ENCODE measurements around the gene PPP5C. TPM values are rescaled to one million over a fixed set of nuclear protein-coding genes. Genes with fewer than 3 reads are reported as not detected.

The PPP5C gene
- total RNA-seq, 3 donors from 2014 or later: 55.3 to 71.6 (median 59.4) TPM

- H3K9me3 ChIP-seq: no peaks in the 10 kb centered on the region
- TF ChIP-seq, protein P1, sequence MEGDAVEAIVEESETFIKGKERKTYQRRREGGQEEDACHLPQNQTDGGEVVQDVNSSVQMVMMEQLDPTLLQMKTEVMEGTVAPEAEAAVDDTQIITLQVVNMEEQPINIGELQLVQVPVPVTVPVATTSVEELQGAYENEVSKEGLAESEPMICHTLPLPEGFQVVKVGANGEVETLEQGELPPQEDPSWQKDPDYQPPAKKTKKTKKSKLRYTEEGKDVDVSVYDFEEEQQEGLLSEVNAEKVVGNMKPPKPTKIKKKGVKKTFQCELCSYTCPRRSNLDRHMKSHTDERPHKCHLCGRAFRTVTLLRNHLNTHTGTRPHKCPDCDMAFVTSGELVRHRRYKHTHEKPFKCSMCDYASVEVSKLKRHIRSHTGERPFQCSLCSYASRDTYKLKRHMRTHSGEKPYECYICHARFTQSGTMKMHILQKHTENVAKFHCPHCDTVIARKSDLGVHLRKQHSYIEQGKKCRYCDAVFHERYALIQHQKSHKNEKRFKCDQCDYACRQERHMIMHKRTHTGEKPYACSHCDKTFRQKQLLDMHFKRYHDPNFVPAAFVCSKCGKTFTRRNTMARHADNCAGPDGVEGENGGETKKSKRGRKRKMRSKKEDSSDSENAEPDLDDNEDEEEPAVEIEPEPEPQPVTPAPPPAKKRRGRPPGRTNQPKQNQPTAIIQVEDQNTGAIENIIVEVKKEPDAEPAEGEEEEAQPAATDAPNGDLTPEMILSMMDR (IDR thresholded peaks at IDR 0.05): no peak
- H3K4me3 ChIP-seq: no peak overlapping the region
- no peaks in the 10 kb centered on the region for H3K4me1 ChIP-seq (ENCODE audit: low read depth)
- no peaks in the 10 kb centered on the region for H3K36me3 ChIP-seq (ENCODE audit: low read depth)
- ATAC-seq (no peak), DNase-seq (no peak)
- intact Hi-C loops (cut with DNase I, micrococcal nuclease): no loop called here
Measured at GRCh38 chr19:46337487-46337886, 9.4 kb upstream of the PPP5C start.

- no peak for DNase-seq
- no peak for ATAC-seq
- Histone ChIP-seq H3K9me3 (no peaks in the 10 kb centered on the region), H3K36me3 (ENCODE audit: low read depth) (no peaks in the 10 kb centered on the region), H3K4me1 (ENCODE audit: low read depth) (no peaks in the 10 kb centered on the region), H3K4me3 (no peak overlapping the region)
- TF ChIP-seq, protein P1 (IDR thresholded peaks at IDR 0.05): no peak
- intact Hi-C loops (cut with DNase I, micrococcal nuclease): no loop called here
Measured at GRCh38 chr19:46339446-46339845, 7.4 kb upstream of the PPP5C start.

DNA sequence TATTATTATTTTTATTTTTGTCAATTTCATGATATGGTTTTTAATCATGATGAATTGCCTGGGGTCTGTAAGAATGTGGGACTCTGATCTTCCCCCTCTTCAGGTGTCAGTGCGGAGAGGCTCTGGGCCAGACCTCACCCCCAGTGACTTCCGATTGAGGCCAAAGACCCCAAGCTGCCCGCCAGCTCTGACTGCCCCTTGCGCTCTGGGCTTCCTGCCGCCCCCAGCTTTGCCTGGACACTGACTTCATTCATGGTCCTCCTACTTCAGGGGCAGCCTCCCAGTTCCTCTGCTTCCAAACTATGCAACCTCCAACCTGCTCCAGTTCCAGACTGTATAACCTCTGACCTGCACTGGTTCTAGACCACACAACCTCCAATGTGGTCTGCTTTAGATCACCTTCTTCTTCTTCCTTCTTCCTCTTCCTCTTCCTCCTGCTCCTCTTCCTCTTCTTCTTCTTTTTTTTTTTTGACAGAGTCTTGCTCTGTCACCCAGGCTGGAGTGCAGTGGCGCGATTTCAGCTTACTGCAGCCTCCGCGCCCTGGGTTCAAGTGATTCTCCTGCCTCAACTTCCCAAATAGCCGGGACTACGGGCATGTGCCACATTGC lies 6.7 kb upstream of the PPP5C start:
- ATAC-seq: no peak
- Histone ChIP-seq H3K4me3 (no peak overlapping the region), H3K9me3 (no peaks in the 10 kb centered on the region), H3K36me3 (ENCODE audit: low read depth) (no peaks in the 10 kb centered on the region), H3K4me1 (ENCODE audit: low read depth) (no peaks in the 10 kb centered on the region)
- no peak for DNase-seq
- intact Hi-C loops (cut with DNase I, micrococcal nuclease): no loop called here
- TF ChIP-seq, protein P1 (IDR thresholded peaks at IDR 0.05): no peak

- DNase-seq (no peak), ATAC-seq (no peak)
- Histone ChIP-seq H3K36me3 (ENCODE audit: low read depth) (no peaks in the 10 kb centered on the region), H3K4me3 (no peak overlapping the region), H3K9me3 (no peaks in the 10 kb centered on the region), H3K4me1 (ENCODE audit: low read depth) (no peaks in the 10 kb centered on the region)
- TF ChIP-seq, protein P1 (IDR thresholded peaks at IDR 0.05): no peak
- intact Hi-C loops (cut with DNase I, micrococcal nuclease): no loop called here
Measured at GRCh38 chr19:46341937-46342336, 5.0 kb upstream of the PPP5C start.

GRCh38 chr19:46344363-46344762 lies 2.5 kb upstream of the PPP5C start:
- ATAC-seq: no peak

More at GRCh38 chr19:46344363-46344762, 2.5 kb upstream of the PPP5C start:
- TF ChIP-seq, protein P1 (IDR thresholded peaks at IDR 0.05): no peak
- intact Hi-C loops (cut with DNase I, micrococcal nuclease): no loop called here
- DNase-seq: no peak
- Histone ChIP-seq H3K9me3 (no peaks in the 10 kb centered on the region), H3K4me3 (no peak overlapping the region), H3K36me3 (ENCODE audit: low read depth) (no peaks in the 10 kb centered on the region), H3K4me1 (ENCODE audit: low read depth) (peaks cover 17% of the 10 kb centered on the region)

Data from mucosa of descending colon (tissue), 3 donors.